Activated naive CD8-positive, alpha-beta T cell (primary cell): ENCODE results near the gene KCNT1.

ENCODE experiments used
- H3K27ac Mint-ChIP-seq: one replicate; pipeline ENCODE4 v1.8.0; 2021; ENCODE audit warnings: mixed read lengths
- H3K27me3 Mint-ChIP-seq: one replicate; pipeline ENCODE4 v1.8.0; 2021; ENCODE audit warnings: mixed read lengths
- H3K36me3 Mint-ChIP-seq: one replicate; pipeline ENCODE4 v1.8.0; 2021; ENCODE audit warnings: mixed read lengths
- H3K4me1 Mint-ChIP-seq: one replicate; pipeline ENCODE4 v1.8.0; 2021; ENCODE audit warnings: low read depth, mixed read lengths
- H3K4me3 Mint-ChIP-seq: one replicate; pipeline ENCODE4 v1.8.0; 2021; ENCODE audit warnings: mild to moderate bottlenecking, mixed read lengths
- H3K9me3 Mint-ChIP-seq: one replicate; pipeline ENCODE4 v1.8.0; 2021; ENCODE audit warnings: low read depth, mixed read lengths

KCNT1 gene

DNA sequence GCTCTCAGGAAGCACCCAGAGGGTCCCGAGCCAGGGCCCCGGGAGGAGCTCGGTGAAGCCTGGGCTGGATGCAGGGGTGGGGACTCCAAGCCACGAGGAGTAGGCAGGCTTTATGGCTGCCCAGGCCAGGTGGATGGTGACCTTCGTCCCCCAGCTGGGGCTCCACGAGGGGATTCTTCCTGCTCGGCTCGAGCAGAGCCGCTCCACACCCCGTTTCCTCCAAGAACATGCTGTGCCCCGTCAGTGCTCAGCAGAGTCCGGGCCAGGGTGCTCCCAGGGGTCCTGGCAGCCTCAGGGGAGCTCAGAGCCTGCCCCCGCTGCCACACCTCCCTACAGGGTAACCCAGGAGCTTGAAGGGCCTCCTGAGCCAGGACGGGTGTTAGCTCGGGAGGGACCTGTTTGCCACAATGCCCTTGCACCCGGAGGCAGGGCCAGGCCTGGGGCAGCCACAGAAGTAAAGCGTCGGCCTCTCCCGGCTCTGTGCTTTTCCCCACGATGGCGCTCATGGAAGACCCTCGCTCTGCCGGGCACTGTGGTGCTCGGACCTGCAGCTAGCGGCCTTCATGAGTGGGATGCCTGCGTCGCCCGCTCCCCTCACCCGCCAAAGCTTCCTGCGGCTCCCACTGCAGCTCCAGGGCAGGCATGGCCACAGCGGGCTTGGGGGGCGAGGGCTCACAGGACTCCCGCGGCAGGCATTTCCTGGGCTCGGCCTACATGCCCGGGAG is 86.8 kb downstream of the KCNT1 start:
- Mint-ChIP-seq H3K27ac (no peak overlapping the region), H3K4me3 (no peak overlapping the region), H3K36me3 (no peaks in the 10 kb centered on the region), H3K4me1 (no peaks in the 10 kb centered on the region), H3K27me3 (no peaks in the 10 kb centered on the region), H3K9me3 (no peaks in the 10 kb centered on the region)

DNA sequence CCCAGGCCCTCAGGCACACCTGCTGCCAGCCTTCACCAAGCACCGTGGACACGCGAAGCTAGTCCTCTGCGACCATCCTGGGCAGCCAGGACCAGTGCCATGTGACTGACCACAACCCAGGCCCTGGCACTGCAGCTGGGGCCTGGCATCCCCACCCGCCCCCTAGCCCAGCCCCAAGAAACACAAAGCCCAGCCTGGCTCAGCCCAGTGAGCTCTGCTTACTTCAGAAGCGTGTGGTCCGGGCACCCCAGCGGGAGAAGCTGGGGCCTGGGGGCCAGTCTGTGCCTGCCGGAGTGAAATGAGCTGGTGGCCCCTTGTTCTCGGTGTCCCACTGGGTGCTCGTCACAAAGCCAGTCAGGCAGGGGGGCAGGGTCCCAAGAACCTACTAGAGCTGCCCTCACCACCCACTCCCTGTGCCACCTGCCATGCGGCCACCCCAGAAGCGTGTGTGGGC is 87.9 kb downstream of the KCNT1 start:
- no peak overlapping the region for H3K27ac Mint-ChIP-seq
- no peak overlapping the region for H3K4me3 Mint-ChIP-seq
- H3K9me3 Mint-ChIP-seq = no peaks in the 10 kb centered on the region
- H3K27me3 Mint-ChIP-seq = no peaks in the 10 kb centered on the region
- H3K36me3 Mint-ChIP-seq = no peaks in the 10 kb centered on the region
- no peaks in the 10 kb centered on the region for H3K4me1 Mint-ChIP-seq

DNA sequence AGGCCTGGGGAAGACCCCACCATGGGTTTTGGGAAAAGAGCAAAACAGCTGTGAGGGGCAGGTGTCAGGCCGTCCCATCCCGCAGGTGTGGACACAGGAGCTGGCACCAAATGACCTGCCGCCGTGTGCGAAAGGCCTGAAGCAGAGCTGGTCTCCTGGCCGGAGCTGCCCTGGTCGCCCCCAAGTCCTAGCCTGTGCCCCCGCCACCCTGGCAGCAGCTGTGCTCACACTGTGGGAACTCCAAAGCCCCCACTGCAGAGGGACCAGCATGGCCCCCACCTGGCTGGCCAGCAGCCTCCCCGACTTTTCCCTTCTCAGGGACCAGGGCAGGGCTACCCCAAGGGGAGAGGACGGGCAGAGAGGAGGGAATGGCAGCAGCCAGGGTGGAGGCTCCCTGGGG is 88.4 kb downstream of the KCNT1 start:
- Mint-ChIP-seq H3K27ac (no peak overlapping the region), H3K27me3 (no peaks in the 10 kb centered on the region), H3K4me1 (no peaks in the 10 kb centered on the region), H3K9me3 (no peaks in the 10 kb centered on the region), H3K4me3 (no peak overlapping the region), H3K36me3 (no peaks in the 10 kb centered on the region)

DNA sequence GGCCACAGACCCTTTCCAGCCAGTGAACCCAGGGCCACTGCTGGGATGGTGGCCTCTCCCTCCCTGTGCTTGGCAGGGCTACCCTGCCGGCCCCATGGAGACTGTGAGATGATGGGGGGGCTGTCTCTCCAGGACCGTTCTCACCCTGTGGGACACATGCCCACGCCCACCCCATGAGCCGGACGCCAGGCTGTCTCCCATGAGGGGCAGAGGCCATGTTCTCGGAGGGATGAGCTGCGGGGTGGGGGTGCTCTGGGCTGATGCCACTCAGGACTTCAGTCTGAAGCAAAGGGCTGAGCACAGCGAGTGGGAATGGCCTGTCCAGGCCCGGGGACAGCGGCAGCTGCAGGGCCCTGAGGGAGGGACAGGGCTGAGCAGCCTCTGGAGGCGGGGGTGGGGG is 88.9 kb downstream of the KCNT1 start:
- Mint-ChIP-seq H3K4me3 (no peak overlapping the region), H3K9me3 (no peaks in the 10 kb centered on the region), H3K4me1 (no peaks in the 10 kb centered on the region), H3K27ac (no peak overlapping the region), H3K27me3 (no peaks in the 10 kb centered on the region), H3K36me3 (no peaks in the 10 kb centered on the region)

DNA sequence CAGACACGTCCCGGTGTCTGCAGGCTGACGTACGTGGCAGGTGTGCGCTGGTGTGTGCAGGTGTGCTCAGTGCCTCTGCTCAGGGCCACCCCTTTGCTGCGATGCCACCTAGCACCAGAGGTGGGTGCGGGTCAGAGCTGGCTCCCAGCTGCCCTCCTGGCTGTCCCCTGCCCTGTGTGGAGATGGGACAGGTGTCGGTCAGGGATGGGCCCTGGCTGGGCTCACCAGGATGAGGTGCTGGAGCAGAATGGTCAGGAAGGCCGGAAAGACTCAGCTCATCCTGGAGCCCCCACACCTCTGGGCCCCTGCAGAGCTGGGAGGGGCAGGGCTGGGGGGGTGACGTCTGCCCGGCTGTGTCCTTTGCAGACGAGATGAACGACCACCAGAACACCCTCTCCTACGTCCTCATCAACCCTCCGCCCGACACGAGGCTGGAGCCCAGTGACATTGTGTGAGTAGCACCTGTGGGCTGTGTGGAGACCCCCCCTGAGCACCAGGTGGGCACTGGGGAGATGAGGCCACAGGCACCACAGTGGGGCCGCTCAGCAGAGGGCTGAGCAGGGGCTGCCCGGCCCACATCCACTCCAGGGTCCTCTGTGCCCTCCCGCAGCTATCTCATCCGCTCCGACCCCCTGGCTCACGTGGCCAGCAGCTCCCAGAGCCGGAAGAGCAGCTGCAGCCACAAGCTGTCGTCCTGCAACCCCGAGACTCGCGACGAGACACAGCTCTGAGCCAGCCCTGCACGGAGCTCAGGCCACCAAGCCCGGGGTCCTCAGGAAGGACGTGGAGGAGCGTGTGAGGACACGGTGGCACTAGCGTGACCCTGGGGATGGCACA is 89.7 kb downstream of the KCNT1 start:
- H3K4me3 Mint-ChIP-seq = no peak overlapping the region

DNA sequence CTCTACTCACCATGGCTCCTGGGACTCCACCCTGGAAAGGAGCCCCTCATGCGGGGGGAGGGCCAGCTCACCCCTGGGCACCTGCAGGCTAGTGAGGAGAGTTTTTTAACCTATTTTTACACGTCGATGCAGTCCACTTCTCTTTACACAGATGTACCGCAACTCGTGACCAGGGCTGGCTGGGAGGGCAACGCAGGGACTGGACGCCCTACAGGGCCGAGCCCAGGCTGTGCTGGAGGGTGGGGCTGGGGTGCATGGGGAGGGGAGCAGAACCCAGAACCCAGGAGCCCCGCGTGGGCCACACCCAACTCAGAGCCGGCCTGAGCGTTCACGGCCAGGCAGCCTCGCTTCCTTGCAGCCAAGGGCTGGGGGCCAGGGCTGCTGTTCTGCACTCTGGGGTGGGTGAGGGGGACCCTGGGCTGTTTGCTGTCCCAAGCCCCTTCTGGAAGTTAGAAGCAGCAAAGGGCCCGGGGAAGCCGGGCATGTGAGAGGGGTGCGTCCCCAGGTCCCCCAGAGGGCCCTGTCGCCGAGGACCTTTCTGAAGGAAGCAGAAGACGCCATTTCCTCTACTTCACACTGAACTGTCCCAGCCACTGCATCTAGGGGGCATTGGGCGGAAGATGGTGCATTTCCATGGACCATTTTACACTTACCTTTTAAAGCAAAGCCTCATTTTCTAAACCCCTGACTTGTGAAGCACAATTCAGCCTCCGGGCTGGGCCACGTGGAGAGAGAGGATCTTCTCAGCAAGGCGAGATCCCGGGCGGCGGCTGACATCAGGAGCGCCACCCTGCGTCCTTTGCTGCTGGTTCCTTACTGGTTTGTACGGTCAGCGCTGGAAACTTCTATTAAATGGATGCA is 90.5 kb downstream of the KCNT1 start:
- H3K27me3 Mint-ChIP-seq = no peaks in the 10 kb centered on the region
- H3K36me3 Mint-ChIP-seq = no peaks in the 10 kb centered on the region
- no peaks in the 10 kb centered on the region for H3K4me1 Mint-ChIP-seq
- H3K4me3 Mint-ChIP-seq = no peak overlapping the region
- H3K9me3 Mint-ChIP-seq = no peaks in the 10 kb centered on the region
- H3K27ac Mint-ChIP-seq = no peak overlapping the region

More for the DNA sequence above, 89.7 kb downstream of the KCNT1 start:
- Mint-ChIP-seq H3K4me1 (no peaks in the 10 kb centered on the region), H3K36me3 (no peaks in the 10 kb centered on the region), H3K27me3 (no peaks in the 10 kb centered on the region), H3K27ac (no peak overlapping the region), H3K9me3 (no peaks in the 10 kb centered on the region)

DNA sequence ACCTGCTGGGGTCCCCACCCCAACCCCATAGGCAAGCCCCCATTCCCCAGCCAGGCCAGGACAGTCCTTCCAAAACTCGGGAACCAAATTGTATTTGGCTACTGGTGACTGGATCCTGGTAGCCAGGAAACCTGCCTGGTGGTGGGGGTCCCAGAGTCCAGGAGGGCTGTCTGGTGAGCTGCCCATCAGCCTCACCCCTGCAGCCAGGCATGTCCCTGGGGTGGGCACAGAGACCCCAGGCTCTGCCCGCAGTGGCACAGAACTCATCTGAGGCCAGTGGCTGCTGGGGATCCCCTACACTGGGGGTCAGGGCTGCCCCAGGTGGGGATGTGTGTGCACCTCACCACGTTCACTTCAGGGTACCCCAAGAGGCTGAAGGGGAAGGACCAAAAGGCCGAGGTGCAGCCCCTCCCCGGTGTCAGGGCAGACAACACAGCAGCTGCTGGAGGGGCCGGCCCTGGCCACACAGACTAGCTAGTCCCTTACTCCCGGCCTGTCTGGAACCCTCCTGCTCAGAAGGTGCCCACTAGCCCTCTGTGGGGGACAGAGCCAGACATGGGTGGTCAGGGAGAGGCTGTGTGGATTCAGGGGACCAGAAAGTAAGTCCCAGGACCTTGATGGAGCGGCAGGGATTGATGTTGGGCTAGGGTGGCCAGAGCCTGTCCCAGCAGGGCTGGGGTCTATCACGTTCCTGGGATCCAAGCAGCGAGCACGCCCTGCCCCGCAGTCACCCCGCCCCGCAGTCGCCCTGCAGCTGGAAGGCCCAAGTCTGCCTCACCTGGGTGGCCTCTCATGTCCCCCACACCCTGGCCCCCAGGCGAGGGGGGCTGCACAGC is 91.5 kb downstream of the KCNT1 start:
- no peaks in the 10 kb centered on the region for H3K36me3 Mint-ChIP-seq
- no peak overlapping the region for H3K27ac Mint-ChIP-seq
- no peaks in the 10 kb centered on the region for H3K9me3 Mint-ChIP-seq
- no peaks in the 10 kb centered on the region for H3K27me3 Mint-ChIP-seq
- H3K4me3 Mint-ChIP-seq = no peak overlapping the region
- H3K4me1 Mint-ChIP-seq = no peaks in the 10 kb centered on the region

DNA sequence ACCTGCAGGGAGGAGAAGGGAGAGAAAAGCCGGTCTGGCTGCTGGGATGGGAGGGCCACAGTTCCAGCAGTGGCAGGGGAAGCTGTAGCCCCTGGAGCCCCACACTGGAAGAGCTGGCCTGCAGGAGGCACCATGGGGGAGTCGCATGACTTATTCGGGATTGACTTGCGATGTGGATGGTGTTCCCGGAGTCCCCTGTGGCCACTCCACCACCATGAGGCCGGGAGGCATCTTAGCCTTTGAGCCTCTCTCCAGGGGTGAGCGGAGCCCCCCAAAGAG is 92.0 kb downstream of the KCNT1 start:
- Mint-ChIP-seq H3K4me1 (no peaks in the 10 kb centered on the region), H3K4me3 (no peak overlapping the region), H3K9me3 (no peaks in the 10 kb centered on the region), H3K27me3 (no peaks in the 10 kb centered on the region), H3K36me3 (no peaks in the 10 kb centered on the region), H3K27ac (no peak overlapping the region)

DNA sequence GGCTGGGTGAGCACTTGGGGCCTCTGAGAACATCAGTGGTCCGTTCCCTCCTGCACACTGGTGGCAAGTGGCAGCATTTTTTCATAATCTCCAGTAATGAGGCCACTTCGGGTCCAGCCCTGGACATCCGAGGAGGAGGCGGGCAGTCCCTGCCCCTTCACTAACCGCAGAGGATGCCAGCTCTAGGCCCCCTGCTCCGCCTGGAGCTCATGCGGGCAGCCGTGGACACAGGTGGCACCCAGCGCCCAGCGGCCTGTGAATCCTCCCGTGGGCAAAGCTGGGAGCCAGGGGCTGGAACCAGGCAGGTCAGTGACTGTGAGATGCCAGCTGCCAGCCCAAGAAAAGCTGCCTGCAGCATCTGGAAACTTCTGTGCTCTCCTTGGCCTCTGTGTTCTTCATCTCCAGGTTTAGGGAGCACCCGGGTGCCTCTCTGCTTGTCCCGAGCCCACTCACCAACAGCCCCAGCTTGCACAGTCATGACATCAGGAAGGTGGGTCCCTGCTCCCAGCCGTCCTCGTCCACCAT is 92.4 kb downstream of the KCNT1 start:
- Mint-ChIP-seq H3K4me3 (no peak overlapping the region), H3K27ac (no peak overlapping the region), H3K9me3 (no peaks in the 10 kb centered on the region), H3K4me1 (no peaks in the 10 kb centered on the region), H3K27me3 (no peaks in the 10 kb centered on the region), H3K36me3 (no peaks in the 10 kb centered on the region)

DNA sequence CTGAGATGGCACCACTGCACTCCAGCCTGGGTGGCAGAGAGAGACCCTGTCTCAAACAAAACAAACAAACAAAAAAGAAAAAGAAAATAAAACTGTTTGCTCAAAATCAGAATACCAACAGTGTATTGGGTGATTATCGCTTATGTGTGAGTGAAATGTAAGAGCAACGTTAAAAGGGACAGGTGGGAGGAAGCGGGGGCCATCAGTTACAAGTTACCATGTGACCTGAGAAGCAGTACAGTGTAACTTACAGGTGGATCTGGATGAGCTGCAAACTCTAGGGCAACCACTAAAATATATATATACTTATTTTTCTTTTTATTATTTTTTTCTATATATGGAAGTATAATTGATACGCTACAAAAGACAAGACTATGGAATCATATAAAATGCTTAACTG is 93.4 kb downstream of the KCNT1 start:
- Mint-ChIP-seq H3K27me3 (no peaks in the 10 kb centered on the region), H3K9me3 (no peaks in the 10 kb centered on the region), H3K4me3 (no peak overlapping the region), H3K27ac (no peak overlapping the region), H3K4me1 (no peaks in the 10 kb centered on the region), H3K36me3 (no peaks in the 10 kb centered on the region)

DNA sequence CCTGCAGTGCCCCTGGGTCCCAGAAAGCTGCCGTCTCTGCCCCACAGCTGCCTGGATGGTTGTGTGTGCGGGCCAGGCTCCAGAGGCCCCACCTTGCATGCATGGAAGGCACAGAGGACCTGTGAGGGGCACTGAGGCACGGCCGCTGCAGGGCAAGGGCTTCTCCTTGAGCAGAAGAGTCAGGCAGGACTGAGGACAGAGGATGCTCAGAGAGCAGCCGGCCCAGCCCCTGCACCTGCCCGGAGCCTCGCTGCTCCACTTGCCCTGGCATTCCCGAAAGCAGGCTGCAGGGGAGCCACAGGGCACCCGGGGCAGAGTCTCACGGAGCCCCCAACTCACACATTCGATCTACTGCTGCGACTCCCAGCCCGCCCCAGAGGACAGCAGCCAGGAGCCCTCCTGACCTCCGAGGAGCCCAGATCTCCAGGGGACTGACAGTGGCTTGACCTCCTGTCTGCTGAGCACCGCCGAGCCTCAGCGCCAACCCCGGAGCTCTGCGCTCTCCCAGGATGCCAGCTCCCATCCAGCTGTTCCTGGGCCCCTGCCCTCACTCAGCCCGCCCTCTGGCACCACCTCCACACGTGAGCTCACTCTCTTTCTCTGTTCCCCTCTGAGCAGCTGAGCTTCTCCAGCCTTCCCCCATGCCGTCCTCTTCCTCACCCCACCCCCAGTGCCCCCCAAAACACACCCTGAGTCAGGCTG is 95.0 kb downstream of the KCNT1 start:
- H3K27me3 Mint-ChIP-seq = no peaks in the 10 kb centered on the region
- H3K9me3 Mint-ChIP-seq = no peaks in the 10 kb centered on the region
- no peak overlapping the region for H3K4me3 Mint-ChIP-seq
- no peaks in the 10 kb centered on the region for H3K36me3 Mint-ChIP-seq
- no peak overlapping the region for H3K27ac Mint-ChIP-seq
- no peaks in the 10 kb centered on the region for H3K4me1 Mint-ChIP-seq

DNA sequence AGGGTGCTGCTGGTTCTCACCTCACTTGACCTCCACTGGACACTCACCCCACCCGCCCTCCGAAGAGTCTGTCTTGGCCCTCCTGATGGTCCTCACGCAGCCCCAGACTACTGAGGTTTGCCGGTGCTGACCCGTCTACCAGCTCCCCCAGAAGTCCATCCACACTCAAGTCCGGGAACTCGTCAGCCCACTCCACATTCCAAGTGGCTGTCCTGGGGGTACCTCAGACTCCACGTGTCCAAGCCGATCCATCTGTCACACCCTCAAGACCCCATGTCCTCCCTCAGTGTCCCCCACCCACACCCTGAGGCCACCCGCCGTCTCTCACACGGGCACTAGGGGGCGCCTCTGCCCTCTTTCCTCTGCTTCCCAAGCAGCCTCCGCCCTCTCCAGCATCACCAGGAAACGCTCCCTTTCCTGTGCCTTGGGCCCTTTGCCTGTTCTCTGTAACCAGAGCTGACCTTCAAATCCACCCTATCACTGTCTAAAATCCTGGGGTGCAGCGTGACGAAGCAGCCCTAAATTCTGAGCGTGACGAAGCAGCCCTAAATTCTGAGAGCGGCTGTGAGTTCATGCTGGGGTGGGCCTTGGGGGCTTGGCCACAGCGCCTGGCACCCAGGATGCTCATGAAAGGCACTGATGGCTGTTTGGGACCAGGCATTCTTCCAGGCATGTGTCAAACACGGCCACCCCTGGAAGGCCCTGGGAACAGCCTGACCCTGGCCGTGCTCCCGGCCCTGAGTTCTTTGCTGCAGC is 95.7 kb downstream of the KCNT1 start:
- H3K9me3 Mint-ChIP-seq = no peaks in the 10 kb centered on the region
- H3K4me1 Mint-ChIP-seq = no peaks in the 10 kb centered on the region
- no peak overlapping the region for H3K4me3 Mint-ChIP-seq
- no peaks in the 10 kb centered on the region for H3K27me3 Mint-ChIP-seq
- no peak overlapping the region for H3K27ac Mint-ChIP-seq
- no peaks in the 10 kb centered on the region for H3K36me3 Mint-ChIP-seq

DNA sequence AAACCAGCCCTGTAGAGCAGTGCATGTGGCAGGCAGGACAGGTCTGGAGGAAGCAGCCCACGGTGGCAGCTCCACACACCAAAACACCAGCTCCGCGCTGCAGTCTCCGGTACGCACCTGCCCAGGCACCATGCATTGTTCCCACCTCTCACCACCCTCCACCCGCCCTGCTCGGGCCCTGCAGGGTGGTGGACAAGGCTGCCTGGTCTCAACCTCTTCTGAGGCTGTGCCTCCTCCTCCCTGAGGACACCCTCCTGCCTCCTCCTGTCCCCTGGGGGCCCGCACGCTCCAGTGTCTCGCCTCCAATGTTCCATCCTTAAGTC is 96.2 kb downstream of the KCNT1 start:
- Mint-ChIP-seq H3K4me3 (no peak overlapping the region), H3K4me1 (no peaks in the 10 kb centered on the region), H3K27me3 (no peaks in the 10 kb centered on the region), H3K27ac (no peak overlapping the region), H3K36me3 (no peaks in the 10 kb centered on the region), H3K9me3 (no peaks in the 10 kb centered on the region)
